Osteocyte (in vitro differentiated cells): Measurements from ENCODE around the gene SPPL3. TPM values are rescaled to one million over a fixed set of nuclear protein-coding genes. Genes with fewer than 3 reads are reported as not detected.
A peak's percentile ranks its signal among the peaks of the same experiment; 100 is the strongest.

Source experiments
- DNase-seq: peaks from one replicate; pipeline ENCODE4 v3.0.0; 2021; ENCODE audit warnings: mixed read lengths; ENCODE audit not compliant: unreplicated experiment; ENCODE audit errors: extremely low spot score
- H3K27ac Mint-ChIP-seq: one replicate; pipeline ENCODE4 v1.8.0; 2021; ENCODE audit warnings: mild to moderate bottlenecking, mixed read lengths; ENCODE audit not compliant: unreplicated experiment
- H3K27me3 Mint-ChIP-seq: one replicate; pipeline ENCODE4 v1.8.0; 2021; ENCODE audit warnings: mixed read lengths; ENCODE audit not compliant: unreplicated experiment
- H3K36me3 Mint-ChIP-seq: one replicate; pipeline ENCODE4 v1.8.0; 2021; ENCODE audit warnings: mixed read lengths; ENCODE audit not compliant: unreplicated experiment
- H3K4me1 Mint-ChIP-seq: one replicate; pipeline ENCODE4 v1.8.0; 2021; ENCODE audit warnings: mixed read lengths; ENCODE audit not compliant: unreplicated experiment
- H3K4me3 Mint-ChIP-seq: one replicate; pipeline ENCODE4 v1.8.0; 2021; ENCODE audit warnings: mild to moderate bottlenecking, moderate library complexity, mixed read lengths; ENCODE audit not compliant: unreplicated experiment
- H3K9me3 Mint-ChIP-seq: one replicate; pipeline ENCODE4 v1.8.0; 2021; ENCODE audit warnings: mixed read lengths; ENCODE audit not compliant: unreplicated experiment
- total RNA-seq: library from RNA; stranded (reverse); gene quantifications from 2 replicates; pipeline ENCODE4 v1.2.1, GENCODE V29; 2021
- TF ChIP-seq, protein P1 (sequence below): fragments of 200-600 bp; sonication (generic); IDR thresholded peaks from 2 replicates; pipeline ENCODE4 v1.5.0; 2021; ENCODE audit warnings: antibody characterized with exemption, mild to moderate bottlenecking, moderate library complexity

Gene SPPL3
- total RNA-seq, 1 donor from 2014 or later, result 61.7 TPM

DNA sequence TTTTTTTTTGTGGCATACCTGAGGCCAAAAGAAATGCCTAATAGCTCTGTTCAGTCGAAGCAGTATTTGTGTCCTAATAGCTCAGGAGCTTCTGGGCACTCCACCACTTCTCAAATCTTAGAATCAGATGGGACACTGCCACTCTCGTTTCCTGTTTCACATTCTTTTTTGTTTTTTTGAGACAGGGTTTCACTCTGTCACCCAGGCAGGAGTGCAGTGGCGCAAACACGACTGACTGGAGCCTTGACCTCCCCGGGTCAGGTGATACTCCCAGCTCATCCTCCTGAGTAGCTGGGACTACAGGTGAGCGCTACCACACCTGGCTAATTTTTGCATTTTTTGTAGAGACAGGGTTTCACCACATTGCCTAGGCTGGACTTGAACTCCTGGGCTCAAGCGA lies 52.7 kb downstream of the SPPL3 start:
- Mint-ChIP-seq H3K27me3 (no peaks in the 10 kb centered on the region), H3K9me3 (no peaks in the 10 kb centered on the region), H3K27ac (no peak overlapping the region), H3K4me3 (no peak overlapping the region), H3K36me3 (no peaks in the 10 kb centered on the region), H3K4me1 (peaks cover 43% of the 10 kb centered on the region)
- DNase-seq, result no peak
- TF ChIP-seq, protein P1, sequence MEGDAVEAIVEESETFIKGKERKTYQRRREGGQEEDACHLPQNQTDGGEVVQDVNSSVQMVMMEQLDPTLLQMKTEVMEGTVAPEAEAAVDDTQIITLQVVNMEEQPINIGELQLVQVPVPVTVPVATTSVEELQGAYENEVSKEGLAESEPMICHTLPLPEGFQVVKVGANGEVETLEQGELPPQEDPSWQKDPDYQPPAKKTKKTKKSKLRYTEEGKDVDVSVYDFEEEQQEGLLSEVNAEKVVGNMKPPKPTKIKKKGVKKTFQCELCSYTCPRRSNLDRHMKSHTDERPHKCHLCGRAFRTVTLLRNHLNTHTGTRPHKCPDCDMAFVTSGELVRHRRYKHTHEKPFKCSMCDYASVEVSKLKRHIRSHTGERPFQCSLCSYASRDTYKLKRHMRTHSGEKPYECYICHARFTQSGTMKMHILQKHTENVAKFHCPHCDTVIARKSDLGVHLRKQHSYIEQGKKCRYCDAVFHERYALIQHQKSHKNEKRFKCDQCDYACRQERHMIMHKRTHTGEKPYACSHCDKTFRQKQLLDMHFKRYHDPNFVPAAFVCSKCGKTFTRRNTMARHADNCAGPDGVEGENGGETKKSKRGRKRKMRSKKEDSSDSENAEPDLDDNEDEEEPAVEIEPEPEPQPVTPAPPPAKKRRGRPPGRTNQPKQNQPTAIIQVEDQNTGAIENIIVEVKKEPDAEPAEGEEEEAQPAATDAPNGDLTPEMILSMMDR, result no peak

DNA sequence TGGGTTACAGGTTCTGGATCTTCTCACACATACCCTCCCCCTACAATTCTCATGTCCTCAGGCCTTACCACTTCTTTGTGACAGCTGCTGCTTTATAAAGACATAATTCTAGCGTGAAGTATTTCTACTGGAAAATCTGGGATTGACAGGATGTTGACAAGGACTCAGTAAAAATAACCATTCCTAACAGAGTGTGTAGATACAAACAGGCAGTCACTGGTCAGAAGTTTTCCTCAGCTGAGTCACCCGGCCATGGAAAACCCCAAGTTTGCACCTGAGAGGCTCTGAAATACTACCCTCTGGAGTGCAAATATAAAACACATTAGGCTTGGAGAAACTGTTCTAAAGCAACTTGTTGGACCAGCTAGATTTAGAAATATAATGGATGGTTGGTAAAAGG lies 54.4 kb downstream of the SPPL3 start:
- H3K9me3 Mint-ChIP-seq, result no peaks in the 10 kb centered on the region
- peaks cover 39% of the 10 kb centered on the region for H3K4me1 Mint-ChIP-seq
- H3K27ac Mint-ChIP-seq, result peak overlapping the region; percentile 51
- no peaks in the 10 kb centered on the region for H3K36me3 Mint-ChIP-seq
- no peak for DNase-seq
- H3K4me3 Mint-ChIP-seq, result no peak overlapping the region
- no peaks in the 10 kb centered on the region for H3K27me3 Mint-ChIP-seq
- TF ChIP-seq, protein P1, result no peak

DNA sequence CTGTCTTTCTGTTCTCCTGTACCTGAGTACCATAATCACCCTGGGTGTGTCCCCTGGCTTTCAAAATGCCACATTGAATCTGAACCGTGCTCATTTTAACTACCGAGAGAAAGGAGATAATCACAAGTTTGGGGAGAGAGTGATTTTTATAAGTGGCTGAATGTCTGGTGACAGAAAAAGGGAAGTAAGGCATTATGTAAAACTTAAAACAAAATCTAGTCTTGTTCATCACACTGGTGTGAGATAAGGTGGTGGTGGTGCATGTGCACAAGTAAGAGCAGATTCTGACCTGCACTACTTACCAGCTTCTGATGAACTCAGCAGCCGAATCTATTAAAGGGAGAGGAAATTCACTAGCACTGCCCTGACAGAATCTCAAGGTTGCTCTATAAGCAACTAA lies 56.3 kb downstream of the SPPL3 start:
- no peak for DNase-seq
- Mint-ChIP-seq H3K9me3 (no peaks in the 10 kb centered on the region), H3K36me3 (no peaks in the 10 kb centered on the region), H3K27ac (no peak overlapping the region), H3K4me1 (peaks cover 33% of the 10 kb centered on the region), H3K4me3 (no peak overlapping the region), H3K27me3 (no peaks in the 10 kb centered on the region)
- TF ChIP-seq, protein P1, result no peak

DNA sequence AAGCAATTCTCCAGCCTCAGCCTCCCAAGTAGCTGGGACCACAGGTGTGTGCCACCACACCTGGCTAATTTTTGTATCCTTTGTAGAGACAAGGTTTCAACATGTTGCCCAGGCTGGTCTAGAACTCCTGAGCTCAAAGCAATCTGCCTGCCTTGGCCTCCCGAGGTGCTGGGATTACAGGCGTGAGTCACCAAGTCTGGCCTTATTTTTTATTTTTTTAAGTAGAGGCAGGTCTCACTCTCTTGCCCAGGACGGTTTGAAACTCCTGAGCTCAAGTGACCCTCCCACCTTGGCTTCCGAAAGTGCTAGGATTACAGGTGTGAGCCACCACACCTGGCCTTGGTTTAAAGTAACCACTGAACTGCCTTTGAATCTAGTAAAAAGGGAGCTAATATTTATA lies 56.8 kb downstream of the SPPL3 start:
- no peaks in the 10 kb centered on the region for H3K9me3 Mint-ChIP-seq
- peaks cover 33% of the 10 kb centered on the region for H3K4me1 Mint-ChIP-seq
- H3K27ac Mint-ChIP-seq, result no peak overlapping the region
- no peak for DNase-seq
- no peaks in the 10 kb centered on the region for H3K36me3 Mint-ChIP-seq
- H3K4me3 Mint-ChIP-seq, result no peak overlapping the region
- no peaks in the 10 kb centered on the region for H3K27me3 Mint-ChIP-seq
- TF ChIP-seq, protein P1, result no peak

DNA sequence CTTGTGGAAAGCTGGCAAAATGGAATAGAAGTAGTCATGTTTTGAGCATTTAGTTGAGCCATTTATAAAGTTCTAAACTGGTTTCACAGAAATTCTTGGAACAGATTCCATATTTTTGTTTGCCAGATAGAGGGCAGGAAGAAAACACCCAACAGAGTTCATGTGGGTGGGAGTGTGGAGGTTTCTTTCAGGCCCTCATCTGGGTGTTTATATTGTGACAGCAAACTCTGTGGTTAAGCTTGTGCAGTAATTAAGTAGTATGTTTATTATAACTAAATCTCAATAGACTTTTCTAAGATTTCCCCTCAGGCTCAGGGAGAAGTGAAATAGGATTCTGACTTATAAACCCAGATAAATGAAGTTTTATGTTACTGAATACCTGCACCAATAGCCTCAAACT lies 57.4 kb downstream of the SPPL3 start:
- TF ChIP-seq, protein P1, result no peak
- no peak for DNase-seq
- Mint-ChIP-seq H3K27me3 (no peaks in the 10 kb centered on the region), H3K4me3 (no peak overlapping the region), H3K27ac (no peak overlapping the region), H3K36me3 (peaks cover 3% of the 10 kb centered on the region), H3K4me1 (peaks cover 33% of the 10 kb centered on the region), H3K9me3 (no peaks in the 10 kb centered on the region)
